ENCODE measurements around the gene PROB1. TPM values are rescaled to one million over a fixed set of nuclear protein-coding genes. Genes with fewer than 3 reads are reported as not detected.
A peak's percentile ranks its signal among the peaks of the same experiment; 100 is the strongest.

PROB1 gene
- polyA plus RNA-seq, 1 donor (not counting 4 experiments of a cell fraction or from before 2014, with no cell fraction given), result 0.26 TPM

GRCh38 chr5:139342423-139342723 is 52.5 kb downstream of the PROB1 start:
- peaks cover 56% of the 10 kb centered on the region for H3K79me2 ChIP-seq (ENCODE audit: control insufficient read depth, insufficient read depth, low read length)
- no peaks in the 10 kb centered on the region for H3K27me3 ChIP-seq (ENCODE audit: control insufficient read depth, extremely low read depth, insufficient read depth, low read length)
- dilution Hi-C loops (cut with MboI; ENCODE audit: extremely low pct_ligation_motif_present, low sequenced_read_pairs), result no loop called here
- no peak overlapping the region for H2AFZ ChIP-seq (ENCODE audit: control insufficient read depth, low read length)
- H4K20me1 ChIP-seq (ENCODE audit: control insufficient read depth, extremely low read depth, insufficient read depth, low read length), result peaks cover 9% of the 10 kb centered on the region
- H3K27ac ChIP-seq (ENCODE audit: control insufficient read depth, insufficient read depth, low read length), result peak overlapping the region; percentile 92
- peaks cover 1 to 3% of the 10 kb centered on the region in 2 experiments for H3K36me3 ChIP-seq (ENCODE audit: control insufficient read depth in 2 of 2, extremely low read depth in 1 of 2, insufficient read depth in 2 of 2, low read length in 2 of 2)
- H3K4me3 ChIP-seq (ENCODE audit: control insufficient read depth in 2 of 3, extremely low read depth in 1 of 3, insufficient read depth in 2 of 3, low read depth in 1 of 3, low read length in 3 of 3), result peak overlapping the region; percentile 73 to 95 (median 86)
- peak overlapping the region; percentile 89 for H3K9ac ChIP-seq (ENCODE audit: control insufficient read depth, extremely low read depth, insufficient read depth, low read length)
- H3K9me1 ChIP-seq (ENCODE audit: control insufficient read depth, extremely low read depth, insufficient read depth, low read length), result no peaks in the 10 kb centered on the region
- no peaks in the 10 kb centered on the region for H3K9me3 ChIP-seq (ENCODE audit: control insufficient read depth, low read depth, low read length)
- peaks cover 13% of the 10 kb centered on the region for H3K4me1 ChIP-seq (ENCODE audit: control insufficient read depth, extremely low read depth, insufficient read depth, low read length)
- FAIRE-seq (no peak), DNase-seq (ENCODE audit: low read depth, low spot score) (no peak)
- peak overlapping the region; percentile 96 for H3K4me2 ChIP-seq (ENCODE audit: control insufficient read depth, extremely low read depth, insufficient read depth, low read depth, low read length)
- TF ChIP-seq CTCF (optimal IDR thresholded peaks at IDR 0.05 in 1 of 3, IDR thresholded peaks at IDR 0.05 in 1 of 3, conservative IDR thresholded peaks at IDR 0.05 in 1 of 3; ENCODE audit: extremely low read depth in 1 of 3, insufficient read depth in 2 of 3, low read length in 3 of 3) (no peak), EZH2 (IDR thresholded peaks at IDR 0.05; ENCODE audit: low read length) (no peak)

- Histone ChIP-seq H3K4me3 (ENCODE audit: control insufficient read depth in 2 of 3, extremely low read depth in 1 of 3, insufficient read depth in 2 of 3, low read depth in 1 of 3, low read length in 3 of 3) (peak within 1 kb of the TSS; percentile 73 to 95 (median 86)), H3K9me1 (ENCODE audit: control insufficient read depth, extremely low read depth, insufficient read depth, low read length) (no peaks in the 10 kb centered on the region), H3K79me2 (ENCODE audit: control insufficient read depth, insufficient read depth, low read length) (peaks cover 51% of the 10 kb centered on the region), H4K20me1 (ENCODE audit: control insufficient read depth, extremely low read depth, insufficient read depth, low read length) (peaks cover 9% of the 10 kb centered on the region), H3K9me3 (ENCODE audit: control insufficient read depth, low read depth, low read length) (no peaks in the 10 kb centered on the region), H3K9ac (ENCODE audit: control insufficient read depth, extremely low read depth, insufficient read depth, low read length) (peak within 1 kb of the TSS; percentile 89), H3K4me2 (ENCODE audit: control insufficient read depth, extremely low read depth, insufficient read depth, low read depth, low read length) (peak within 1 kb of the TSS; percentile 96), H3K4me1 (ENCODE audit: control insufficient read depth, extremely low read depth, insufficient read depth, low read length) (peaks cover 13% of the 10 kb centered on the region), H2AFZ (ENCODE audit: control insufficient read depth, low read length) (peak within 1 kb of the TSS; percentile 82), H3K27me3 (ENCODE audit: control insufficient read depth, extremely low read depth, insufficient read depth, low read length) (no peaks in the 10 kb centered on the region), H3K27ac (ENCODE audit: control insufficient read depth, insufficient read depth, low read length) (peak within 1 kb of the TSS; percentile 92), H3K36me3 (ENCODE audit: control insufficient read depth in 2 of 2, extremely low read depth in 1 of 2, insufficient read depth in 2 of 2, low read length in 2 of 2) (peaks cover 1 to 3% of the 10 kb centered on the region in 2 experiments)
- FAIRE-seq, result no peak
- DNase-seq (ENCODE audit: low read depth, low spot score), result peak; percentile 86
- dilution Hi-C loops (cut with MboI; ENCODE audit: extremely low pct_ligation_motif_present, low sequenced_read_pairs), result no loop called here
- TF ChIP-seq CTCF (optimal IDR thresholded peaks at IDR 0.05 in 1 of 3, IDR thresholded peaks at IDR 0.05 in 1 of 3, conservative IDR thresholded peaks at IDR 0.05 in 1 of 3; ENCODE audit: extremely low read depth in 1 of 3, insufficient read depth in 2 of 3, low read length in 3 of 3) (peak; percentile 67 to 83 (median 74)), EZH2 (IDR thresholded peaks at IDR 0.05; ENCODE audit: low read length) (no peak)
Measured at GRCh38 chr5:139341689-139342422, 53.0 kb downstream of the PROB1 start, which contains the start of gene PAIP2. Gene PAIP2 (plus strand): TSS chr5:139341854. CDS start chr5:139363785, 21,931 bp downstream.
